ENCODE results near the gene LY6G6F.

LY6G6F gene

GRCh38 chr6:31744422-31744821, 37.8 kb downstream of the LY6G6F start:
- Histone ChIP-seq H3K27me3 (ENCODE audit: control insufficient read depth, insufficient read depth, low read length) (no peaks in the 10 kb centered on the region), H3K4me1 (ENCODE audit: control insufficient read depth, insufficient read depth, low read length) (no peaks in the 10 kb centered on the region), H3K27ac (ENCODE audit: low read length) (no peak overlapping the region), H3K36me3 (ENCODE audit: control insufficient read depth, insufficient read depth, low read length) (peaks cover 7% of the 10 kb centered on the region), H3K9me3 (ENCODE audit: control insufficient read depth, insufficient read depth, low read length) (no peaks in the 10 kb centered on the region), H3K4me3 (ENCODE audit: low read length) (no peak overlapping the region)
- WGBS (ENCODE audit: insufficient coverage, insufficient read length): no CpG with 5 or more reads among the region's 1 CpG
- DNase-seq (ENCODE audit: low read depth, low spot score): no peak

- Histone ChIP-seq H3K27me3 (ENCODE audit: control insufficient read depth, insufficient read depth, low read length) (no peaks in the 10 kb centered on the region), H3K4me3 (ENCODE audit: low read length) (no peak overlapping the region), H3K9me3 (ENCODE audit: control insufficient read depth, insufficient read depth, low read length) (no peaks in the 10 kb centered on the region), H3K27ac (ENCODE audit: low read length) (no peak overlapping the region), H3K36me3 (ENCODE audit: control insufficient read depth, insufficient read depth, low read length) (peaks cover 9% of the 10 kb centered on the region), H3K4me1 (ENCODE audit: control insufficient read depth, insufficient read depth, low read length) (no peaks in the 10 kb centered on the region)
- no CpG with 5 or more reads among the region's 8 CpGs for WGBS (ENCODE audit: insufficient coverage, insufficient read length)
- DNase-seq (ENCODE audit: low read depth, low spot score): no peak
Observed at GRCh38 chr6:31749301-31750036, 42.8 kb downstream of the LY6G6F start.

GRCh38 chr6:31750411-31751022, 43.9 kb downstream of the LY6G6F start:
- H3K9me3 ChIP-seq (ENCODE audit: control insufficient read depth, insufficient read depth, low read length): no peaks in the 10 kb centered on the region
- no CpG with 5 or more reads among the region's 7 CpGs for WGBS (ENCODE audit: insufficient coverage, insufficient read length)
- no peaks in the 10 kb centered on the region for H3K27me3 ChIP-seq (ENCODE audit: control insufficient read depth, insufficient read depth, low read length)
- H3K4me3 ChIP-seq (ENCODE audit: low read length): no peak overlapping the region
- no peaks in the 10 kb centered on the region for H3K4me1 ChIP-seq (ENCODE audit: control insufficient read depth, insufficient read depth, low read length)
- H3K27ac ChIP-seq (ENCODE audit: low read length): no peak overlapping the region
- no peak for DNase-seq (ENCODE audit: low read depth, low spot score)
- H3K36me3 ChIP-seq (ENCODE audit: control insufficient read depth, insufficient read depth, low read length): peaks cover 9% of the 10 kb centered on the region

GRCh38 chr6:31752739-31753319, 46.2 kb downstream of the LY6G6F start:
- no peaks in the 10 kb centered on the region for H3K27me3 ChIP-seq (ENCODE audit: control insufficient read depth, insufficient read depth, low read length)

GRCh38 chr6:31758281-31758680, 51.6 kb downstream of the LY6G6F start:
- Histone ChIP-seq H3K36me3 (ENCODE audit: control insufficient read depth, insufficient read depth, low read length) (no peaks in the 10 kb centered on the region; the same call in 1 of the 2 replicates), H3K27me3 (ENCODE audit: control insufficient read depth, insufficient read depth, low read length) (no peaks in the 10 kb centered on the region), H3K4me1 (ENCODE audit: control insufficient read depth, insufficient read depth, low read length) (peaks cover under 1% of the 10 kb centered on the region; the same call in 1 of the 2 replicates), H3K4me3 (ENCODE audit: low read length) (no peak overlapping the region), H3K9me3 (ENCODE audit: control insufficient read depth, insufficient read depth, low read length) (no peaks in the 10 kb centered on the region), H3K27ac (ENCODE audit: low read length) (no peak overlapping the region)
- DNase-seq (ENCODE audit: low read depth, low spot score): no peak
- no CpG with 5 or more reads among the region's 2 CpGs for WGBS (ENCODE audit: insufficient coverage, insufficient read length)

More at GRCh38 chr6:31752739-31753319, 46.2 kb downstream of the LY6G6F start:
- no peak for DNase-seq (ENCODE audit: low read depth, low spot score)
- H3K27ac ChIP-seq (ENCODE audit: low read length): no peak overlapping the region
- H3K4me1 ChIP-seq (ENCODE audit: control insufficient read depth, insufficient read depth, low read length): no peaks in the 10 kb centered on the region
- H3K36me3 ChIP-seq (ENCODE audit: control insufficient read depth, insufficient read depth, low read length): peaks cover 3% of the 10 kb centered on the region; the same call in 1 of the 2 replicates
- no CpG with 5 or more reads among the region's 8 CpGs for WGBS (ENCODE audit: insufficient coverage, insufficient read length)
- H3K9me3 ChIP-seq (ENCODE audit: control insufficient read depth, insufficient read depth, low read length): no peaks in the 10 kb centered on the region
- no peak overlapping the region for H3K4me3 ChIP-seq (ENCODE audit: low read length)

Measured in iPS DF 6.9 (cell line).